ENCODE measurements around the gene AP2B1. TPM values are rescaled to one million over a fixed set of nuclear protein-coding genes. Genes with fewer than 3 reads are reported as not detected.

The AP2B1 gene
- total RNA-seq, result 100 to 1,000 TPM; 161 to 172 TPM

GRCh38 chr17:35587074-35587961 lies at the start of gene AP2B1:
Gene AP2B1, plus strand, starts transcription at chr17:35587322. Its CDS starts 6,709 bp downstream, at chr17:35594031.
- ATAC-seq (peak; percentile 99), DNase-seq (peak; percentile 97)
- CTCF ChIA-PET, result interaction anchor here (0.7 to 2.6 kb wide), 7 partner anchors 9 to 274 kb away, joined by 3 to 17 read pairs (median 6); partner anchors contain the start of genes PEX12, SLFN12L and TAF15
- Mint-ChIP-seq H3K27ac (peak within 1 kb of the TSS; percentile 96), H3K36me3 (ENCODE audit: low read depth) (peaks cover 6% of the 10 kb centered on the region), H3K9me3 (ENCODE audit: insufficient read depth) (no peaks in the 10 kb centered on the region), H3K4me3 (peak within 1 kb of the TSS; percentile 89), H3K27me3 (ENCODE audit: low read depth) (peaks cover 12% of the 10 kb centered on the region), H3K4me1 (ENCODE audit: low read depth) (peaks cover 29% of the 10 kb centered on the region)
- POLR2A ChIA-PET, result interaction anchor here (0.6 to 4.2 kb wide), 10 partner anchors 10 to 507 kb away, joined by 3 to 106 read pairs (median 4); partner anchors contain the start of genes PEX12, SLFN12L and TAF15

GRCh38 chr17:35537601-35538141 lies 49.5 kb upstream of the AP2B1 start, which contains the start of gene SLFN12L:
Gene SLFN12L, minus strand, starts transcription at chr17:35537678. Its CDS starts 15,314 bp downstream, at chr17:35522364.
- H3K27ac Mint-ChIP-seq, result peak within 1 kb of the TSS; percentile 98
- H3K9me3 Mint-ChIP-seq (ENCODE audit: insufficient read depth), result no peaks in the 10 kb centered on the region
- peaks cover 42% of the 10 kb centered on the region for H3K4me1 Mint-ChIP-seq (ENCODE audit: low read depth)
- peak within 1 kb of the TSS; percentile 82 for H3K4me3 Mint-ChIP-seq
- ATAC-seq (peak; percentile 63), DNase-seq (peak; percentile 78)
- POLR2A ChIA-PET, result interaction anchor here (0.7 to 7.1 kb wide), 28 partner anchors 10 to 515 kb away, joined by 3 to 162 read pairs (median 5); partner anchors contain the start of genes AP2B1, PEX12, SLFN11 and SLFN13
- H3K27me3 Mint-ChIP-seq (ENCODE audit: low read depth), result no peaks in the 10 kb centered on the region
- CTCF ChIA-PET, result interaction anchor here (0.6 to 6.4 kb wide), 17 partner anchors 14 to 396 kb away, joined by 3 to 96 read pairs (median 6); partner anchors contain the start of genes AP2B1, NLE1, PEX12 and SLFN11
- peaks cover 42% of the 10 kb centered on the region for H3K36me3 Mint-ChIP-seq (ENCODE audit: low read depth)

- peak overlapping the region; percentile 98 for H3K27ac Mint-ChIP-seq
- no peaks in the 10 kb centered on the region for H3K27me3 Mint-ChIP-seq (ENCODE audit: low read depth)
- no peaks in the 10 kb centered on the region for H3K9me3 Mint-ChIP-seq (ENCODE audit: insufficient read depth)
- H3K36me3 Mint-ChIP-seq (ENCODE audit: low read depth), result peaks cover 33% of the 10 kb centered on the region
- ATAC-seq, result no peak
- peak overlapping the region; percentile 82 for H3K4me3 Mint-ChIP-seq
- ChIA-PET CTCF (interaction anchor here (0.7 to 6.4 kb wide), 25 partner anchors 8 to 396 kb away, joined by 3 to 96 read pairs (median 5); partner anchors contain the start of genes PEX12 and SLFN13), POLR2A (interaction anchor here (0.6 to 7.1 kb wide), 10 partner anchors 16 to 530 kb away, joined by 3 to 162 read pairs (median 6); partner anchors contain the start of genes PEX12, SLFN11 and SLFN5)
- no peak for DNase-seq
- H3K4me1 Mint-ChIP-seq (ENCODE audit: low read depth), result peaks cover 53% of the 10 kb centered on the region
Observed at GRCh38 chr17:35539659-35540026, 47.5 kb upstream of the AP2B1 start.

GRCh38 chr17:35540589-35541404 lies 46.3 kb upstream of the AP2B1 start:
- peak overlapping the region; percentile 82 for H3K4me3 Mint-ChIP-seq
- POLR2A ChIA-PET, result interaction anchor here (0.7 to 4.6 kb wide), 7 partner anchors 10 to 303 kb away, joined by 3 to 24 read pairs (median 3); partner anchors contain the start of genes PEX12 and SLFN11

DNA sequence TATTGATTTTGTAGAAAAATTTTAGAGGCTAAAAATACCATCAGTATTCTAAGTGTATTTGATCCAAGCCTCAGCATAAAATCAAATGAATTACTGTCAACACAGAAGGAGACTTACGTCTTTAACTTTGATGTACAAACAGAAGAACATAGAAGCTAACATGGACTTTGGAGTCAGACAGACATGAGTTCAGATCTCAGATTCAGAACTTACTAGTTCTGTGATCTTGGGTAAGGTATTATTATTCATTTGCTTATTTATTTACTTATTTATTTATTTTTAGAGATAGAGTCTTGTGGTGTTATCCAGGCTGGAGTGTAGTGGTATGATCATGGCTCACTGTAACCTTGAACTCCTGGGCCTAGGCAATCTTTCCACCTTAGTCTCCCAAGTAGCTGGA lies 45.7 kb upstream of the AP2B1 start:
- H3K4me1 Mint-ChIP-seq (ENCODE audit: low read depth), result peaks cover 60% of the 10 kb centered on the region
- peaks cover 5% of the 10 kb centered on the region for H3K9me3 Mint-ChIP-seq (ENCODE audit: insufficient read depth)
- peaks cover 21% of the 10 kb centered on the region for H3K36me3 Mint-ChIP-seq (ENCODE audit: low read depth)
- peak overlapping the region; percentile 95 for H3K27ac Mint-ChIP-seq
- POLR2A ChIA-PET, result interaction anchor here (1.0 to 4.6 kb wide), 2 partner anchors 37 to 168 kb away, joined by 8 to 24 read pairs; partner anchors contain the start of genes PEX12 and SLFN11
- DNase-seq (no peak), ATAC-seq (no peak)
- CTCF ChIA-PET, result interaction anchor here (1.1 to 6.4 kb wide), 5 partner anchors 8 to 421 kb away, joined by 3 to 96 read pairs (median 6); partner anchors contain the start of genes PEX12 and RAD51D
- peak overlapping the region; percentile 82 for H3K4me3 Mint-ChIP-seq
- no peaks in the 10 kb centered on the region for H3K27me3 Mint-ChIP-seq (ENCODE audit: low read depth)

More at GRCh38 chr17:35540589-35541404, 46.3 kb upstream of the AP2B1 start:
- Mint-ChIP-seq H3K9me3 (ENCODE audit: insufficient read depth) (peaks cover 5% of the 10 kb centered on the region), H3K36me3 (ENCODE audit: low read depth) (peaks cover 26% of the 10 kb centered on the region), H3K27me3 (ENCODE audit: low read depth) (no peaks in the 10 kb centered on the region), H3K27ac (peak overlapping the region; percentile 95), H3K4me1 (ENCODE audit: low read depth) (peaks cover 60% of the 10 kb centered on the region)
- ATAC-seq (peak; percentile 29), DNase-seq (peak; percentile 66)
- CTCF ChIA-PET, result interaction anchor here (1.0 to 6.4 kb wide), 4 partner anchors 38 to 368 kb away, joined by 3 to 96 read pairs (median 4); partner anchors contain the start of gene PEX12

GRCh38 chr17:35542990-35543389 lies 44.1 kb upstream of the AP2B1 start:
- ATAC-seq (no peak), DNase-seq (no peak)
- Mint-ChIP-seq H3K4me3 (no peak overlapping the region), H3K36me3 (ENCODE audit: low read depth) (peaks cover 10% of the 10 kb centered on the region), H3K27ac (no peak overlapping the region), H3K27me3 (ENCODE audit: low read depth) (no peaks in the 10 kb centered on the region), H3K9me3 (ENCODE audit: insufficient read depth) (peaks cover 5% of the 10 kb centered on the region), H3K4me1 (ENCODE audit: low read depth) (peaks cover 60% of the 10 kb centered on the region)
- ChIA-PET CTCF (interaction anchor here (0.9 to 2.9 kb wide), 7 partner anchors 9 to 221 kb away, joined by 3 to 8 read pairs (median 3); partner anchors contain the start of gene PEX12), POLR2A (interaction anchor here (0.6 to 4.6 kb wide), 2 partner anchors 36 to 170 kb away, joined by 3 to 24 read pairs; partner anchors contain the start of gene SLFN11)

DNA sequence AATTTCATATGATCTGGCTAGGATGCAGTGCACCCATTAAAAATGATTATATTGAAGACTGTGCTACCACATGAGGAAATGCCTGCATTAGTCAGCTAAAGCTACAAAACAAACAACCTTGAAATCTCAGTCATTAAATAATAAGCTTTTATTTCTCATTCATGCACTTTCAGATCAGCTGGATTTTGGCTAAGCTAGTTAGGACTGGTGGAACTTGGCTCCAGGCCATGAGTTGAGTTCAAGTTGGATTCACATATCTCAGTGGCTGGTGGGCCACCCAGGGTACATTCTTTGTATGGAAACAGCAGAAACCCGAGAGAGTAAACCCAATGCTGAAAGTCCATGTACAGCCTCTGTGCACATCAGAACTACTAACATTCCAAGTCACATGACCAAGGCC lies 43.3 kb upstream of the AP2B1 start:
- ATAC-seq, result no peak

GRCh38 chr17:35545150-35545549 lies 42.0 kb upstream of the AP2B1 start:
- Mint-ChIP-seq H3K27ac (no peak overlapping the region), H3K36me3 (ENCODE audit: low read depth) (peaks cover 10% of the 10 kb centered on the region), H3K4me3 (no peak overlapping the region), H3K4me1 (ENCODE audit: low read depth) (peaks cover 41% of the 10 kb centered on the region), H3K27me3 (ENCODE audit: low read depth) (peaks cover 2% of the 10 kb centered on the region), H3K9me3 (ENCODE audit: insufficient read depth) (peaks cover 5% of the 10 kb centered on the region)
- POLR2A ChIA-PET, result interaction anchor here (1.0 to 1.1 kb wide), 2 partner anchors 33 to 302 kb away, joined by 3 to 5 read pairs; partner anchors contain the start of genes PEX12 and SLFN5
- ATAC-seq (no peak), DNase-seq (no peak)
- CTCF ChIA-PET, result interaction anchor here (1.3 kb wide), 1 partner anchor 232 kb away, joined by 4 read pairs; no protein-coding TSS in a partner anchor

More for the DNA sequence above, 43.3 kb upstream of the AP2B1 start:
- Mint-ChIP-seq H3K9me3 (ENCODE audit: insufficient read depth) (peaks cover 5% of the 10 kb centered on the region), H3K36me3 (ENCODE audit: low read depth) (peaks cover 10% of the 10 kb centered on the region), H3K27ac (no peak overlapping the region), H3K27me3 (ENCODE audit: low read depth) (peaks cover under 1% of the 10 kb centered on the region), H3K4me3 (no peak overlapping the region), H3K4me1 (ENCODE audit: low read depth) (peaks cover 53% of the 10 kb centered on the region)
- DNase-seq, result no peak
- ChIA-PET CTCF (interaction anchor here (0.9 to 2.9 kb wide), 3 partner anchors 10 to 220 kb away, joined by 3 to 8 read pairs (median 3); no protein-coding TSS in a partner anchor), POLR2A (no interaction called here)

DNA sequence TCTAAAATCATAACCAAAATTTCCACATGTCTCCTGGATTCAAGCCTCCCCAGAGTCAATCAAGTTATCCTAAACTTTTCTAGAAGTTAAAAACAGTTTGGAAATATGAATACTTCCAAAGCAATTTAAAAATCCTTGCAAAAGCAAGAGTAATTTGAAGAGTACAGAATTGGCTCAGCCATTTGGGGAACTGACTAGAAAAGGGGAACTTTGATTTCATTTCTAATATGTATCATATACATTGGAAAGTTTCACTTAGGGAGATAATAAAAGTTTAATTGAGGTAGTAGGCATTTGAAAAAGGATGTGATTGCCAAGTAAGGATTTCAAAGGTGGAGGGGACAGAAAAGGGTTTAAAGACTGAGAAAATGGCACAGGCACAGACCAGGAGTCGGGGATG lies 40.6 kb upstream of the AP2B1 start:
- ChIA-PET POLR2A (interaction anchor here (1.2 kb wide), 1 partner anchor 332 kb away, joined by 5 read pairs; no protein-coding TSS in a partner anchor), CTCF (interaction anchor here (1.0 kb wide), 1 partner anchor 13 kb away, joined by 3 read pairs; no protein-coding TSS in a partner anchor)
- peaks cover 10% of the 10 kb centered on the region for H3K36me3 Mint-ChIP-seq (ENCODE audit: low read depth)
- H3K9me3 Mint-ChIP-seq (ENCODE audit: insufficient read depth), result peaks cover 5% of the 10 kb centered on the region
- H3K27me3 Mint-ChIP-seq (ENCODE audit: low read depth), result peaks cover 2% of the 10 kb centered on the region
- DNase-seq, result no peak
- H3K27ac Mint-ChIP-seq, result no peak overlapping the region
- no peak overlapping the region for H3K4me3 Mint-ChIP-seq
- peaks cover 32% of the 10 kb centered on the region for H3K4me1 Mint-ChIP-seq (ENCODE audit: low read depth)
- ATAC-seq, result no peak

GRCh38 chr17:35548208-35548810 lies 38.8 kb upstream of the AP2B1 start:
- peaks cover 9% of the 10 kb centered on the region for H3K36me3 Mint-ChIP-seq (ENCODE audit: low read depth)
- H3K27ac Mint-ChIP-seq, result no peak overlapping the region
- no peak overlapping the region for H3K4me3 Mint-ChIP-seq
- CTCF ChIA-PET, result interaction anchor here (1.1 to 1.9 kb wide), 2 partner anchors 9 to 65 kb away, joined by 3 to 4 read pairs; no protein-coding TSS in a partner anchor
- ATAC-seq (no peak), DNase-seq (no peak)
- H3K4me1 Mint-ChIP-seq (ENCODE audit: low read depth), result peaks cover 19% of the 10 kb centered on the region
- H3K27me3 Mint-ChIP-seq (ENCODE audit: low read depth), result peaks cover 2% of the 10 kb centered on the region
- POLR2A ChIA-PET, result interaction anchor here (1.3 kb wide), 1 partner anchor 10 kb away, joined by 3 read pairs; no protein-coding TSS in a partner anchor
- H3K9me3 Mint-ChIP-seq (ENCODE audit: insufficient read depth), result peaks cover 5% of the 10 kb centered on the region

Data from activated CD8-positive, alpha-beta T cell treated with anti-CD3 and anti-CD28 coated beads, Interleukin-2, amount 10 ng/mL, durations not matched to agents 7 days and 5 days (primary cell).